HEK293 (cell line): ENCODE results near the gene LRRC4C.
"Not testable (repeated sequence)": the region's sequence is repeated elsewhere in the genome, so short reads cannot be mapped to it uniquely, and the experiment has no call there.

Source experiments
- CTCF ChIA-PET: fragments of 350-600 bp; formaldehyde crosslinking; extraction: SDS; loops from one replicate; lab custom pipeline; 2021; ENCODE audit warnings: antibody characterized with exemption; lab: Yijun Ruan, JAX
- POLR2A ChIA-PET: fragments of 300-600 bp; formaldehyde crosslinking; extraction: SDS; loops from one replicate; lab custom pipeline; 2020; ENCODE audit warnings: antibody characterized with exemption, inconsistent platforms; lab: Yijun Ruan, JAX
- H3K27ac ChIP-seq: fragments of 200-500 bp; sonication (Bioruptor generic); 2 replicates; pipeline ENCODE4 v1.5.1; 2014; ENCODE audit warnings: low read depth, low read length, control low read depth, inconsistent platforms; ENCODE audit errors: extremely low read depth
- H3K36me3 ChIP-seq, 2 experiments: fragments of 200-500 bp in 1 of 2; sonication (Bioruptor generic) in 1 of 2; 1 replicate in 1 of 2; 2 replicates in 1 of 2; pipeline ENCODE4 v1.5.1; 2014 to 2017; ENCODE audit warnings: inconsistent platforms in 2 of 2, low read length in 2 of 2; ENCODE audit not compliant: control insufficient read depth in 2 of 2, insufficient read depth in 1 of 2
- H3K4me1 ChIP-seq: fragments of 200-500 bp; sonication (Bioruptor generic); 2 replicates; pipeline ENCODE4 v1.5.1; 2014; ENCODE audit warnings: mild to moderate bottlenecking, low read length, inconsistent platforms; ENCODE audit not compliant: control insufficient read depth, insufficient read depth
- H3K4me3 ChIP-seq: 2 replicates; pipeline ENCODE4 v1.5.1; 2011; ENCODE audit warnings: low read depth, mild to moderate bottlenecking, control low read depth, low read length, moderate library complexity
- H3K9me3 ChIP-seq: fragments of 200-500 bp; sonication (Bioruptor generic); 2 replicates; pipeline ENCODE4 v1.5.1; 2014; ENCODE audit warnings: low read depth, low read length, inconsistent platforms; ENCODE audit not compliant: control insufficient read depth, insufficient read depth
- GLI2 ChIP-seq: fragments of 450-650 bp; formaldehyde crosslinking; IDR thresholded peaks from 2 replicates; pipeline ENCODE4; 2017; ENCODE audit warnings: missing biosample characterization, missing genetic modification characterization, low read depth, borderline replicate concordance
- KLF9 ChIP-seq: fragments of 450-650 bp; formaldehyde crosslinking; IDR thresholded peaks from 2 replicates; pipeline ENCODE4 v1.5.1; 2016; ENCODE audit warnings: missing biosample characterization, missing genetic modification characterization, low read depth
- OVOL3 ChIP-seq: fragments of 450-650 bp; formaldehyde crosslinking; IDR thresholded peaks from 2 replicates; pipeline ENCODE4 v1.5.1; 2016; ENCODE audit warnings: missing biosample characterization, missing genetic modification characterization
- PRDM1 ChIP-seq: fragments of 450-650 bp; formaldehyde crosslinking; IDR thresholded peaks from 2 replicates; pipeline ENCODE4; 2016; ENCODE audit warnings: missing biosample characterization, missing genetic modification characterization
- SETDB1 ChIP-seq: IDR thresholded peaks from one replicate; pipeline ENCODE4 v1.6.1; 2017; ENCODE audit warnings: mild to moderate bottlenecking, low read length, moderate library complexity, mixed read lengths; ENCODE audit not compliant: insufficient read length
- WT1 ChIP-seq: fragments of 450-650 bp; formaldehyde crosslinking; IDR thresholded peaks from 2 replicates; pipeline ENCODE4 v1.5.1; 2016; ENCODE audit warnings: missing biosample characterization, missing genetic modification characterization
- ZNF174 ChIP-seq: fragments of 450-650 bp; formaldehyde crosslinking; IDR thresholded peaks from 2 replicates; pipeline ENCODE4 v1.5.0; 2017; ENCODE audit warnings: missing biosample characterization, mild to moderate bottlenecking, missing genetic modification characterization
- ZNF2 ChIP-seq: fragments of 450-650 bp; formaldehyde crosslinking; IDR thresholded peaks from 2 replicates; pipeline ENCODE4 v1.5.1; 2016; ENCODE audit warnings: missing biosample characterization, missing genetic modification characterization
- ZNF274 ChIP-seq, 2 experiments: fragments of 200-500 bp in 1 of 2; fragments of 450-650 bp in 1 of 2; sonication (Bioruptor generic) in 1 of 2; formaldehyde crosslinking in 1 of 2; IDR thresholded peaks; 2 replicates each; pipeline versions ENCODE4 v1.5.1 to v1.6.1; 2014 to 2016; ENCODE audit warnings: borderline replicate concordance in 1 of 2, inconsistent platforms in 1 of 2, low read length in 1 of 2, missing biosample characterization in 1 of 2, missing genetic modification characterization in 1 of 2
- ZNF341 ChIP-seq: fragments of 450-650 bp; formaldehyde crosslinking; IDR thresholded peaks from 2 replicates; pipeline ENCODE4; 2016; ENCODE audit warnings: low read depth, missing biosample characterization, missing genetic modification characterization
- ZNF37A ChIP-seq: fragments of 450-650 bp; IDR thresholded peaks from 2 replicates; pipeline ENCODE4 v1.5.1; 2018; ENCODE audit warnings: missing biosample characterization, missing genetic modification characterization
- ZNF423 ChIP-seq: fragments of 450-650 bp; formaldehyde crosslinking; IDR thresholded peaks from 2 replicates; pipeline ENCODE4 v1.5.1; 2016; ENCODE audit warnings: missing biosample characterization, missing genetic modification characterization
- ZNF433 ChIP-seq: fragments of 450-650 bp; formaldehyde crosslinking; IDR thresholded peaks from 2 replicates; pipeline ENCODE4 v1.5.1; 2016; ENCODE audit warnings: missing biosample characterization, missing genetic modification characterization, low read depth
- ZNF558 ChIP-seq: fragments of 450-650 bp; formaldehyde crosslinking; IDR thresholded peaks from 2 replicates; pipeline ENCODE4 v1.5.1; 2016; ENCODE audit warnings: missing biosample characterization, missing genetic modification characterization
- ZNF600 ChIP-seq: fragments of 450-650 bp; formaldehyde crosslinking; IDR thresholded peaks from 2 replicates; pipeline ENCODE4 v1.5.1; 2016; ENCODE audit warnings: missing biosample characterization, missing genetic modification characterization
- ZNF621 ChIP-seq: fragments of 450-650 bp; formaldehyde crosslinking; IDR thresholded peaks from 2 replicates; pipeline ENCODE4 v1.5.1; 2017; ENCODE audit warnings: missing biosample characterization, missing genetic modification characterization
- ZNF626 ChIP-seq: fragments of 450-650 bp; sonication (Bioruptor Pico); formaldehyde crosslinking; IDR thresholded peaks from 2 replicates; pipeline ENCODE4 v1.5.1; 2018; ENCODE audit warnings: missing biosample characterization, missing genetic modification characterization, inconsistent platforms
- ZNF654 ChIP-seq: fragments of 450-650 bp; formaldehyde crosslinking; IDR thresholded peaks from 2 replicates; pipeline ENCODE4 v1.5.1; 2016; ENCODE audit warnings: low read depth, missing biosample characterization, missing genetic modification characterization
- ZNF768 ChIP-seq: fragments of 450-650 bp; formaldehyde crosslinking; IDR thresholded peaks from 2 replicates; pipeline ENCODE4 v1.5.1; 2018; ENCODE audit warnings: missing biosample characterization, mild to moderate bottlenecking, missing genetic modification characterization
- ZNF776 ChIP-seq: fragments of 450-650 bp; formaldehyde crosslinking; IDR thresholded peaks from 2 replicates; pipeline ENCODE4 v1.5.0; 2017; ENCODE audit warnings: missing biosample characterization, missing genetic modification characterization, borderline replicate concordance
- ZNF777 ChIP-seq: fragments of 450-650 bp; formaldehyde crosslinking; IDR thresholded peaks from 2 replicates; pipeline ENCODE4 v1.5.1; 2017; ENCODE audit warnings: missing biosample characterization, missing genetic modification characterization, borderline replicate concordance
- ZNF791 ChIP-seq: fragments of 450-650 bp; formaldehyde crosslinking; IDR thresholded peaks from 2 replicates; pipeline ENCODE4 v1.5.1; 2016; ENCODE audit warnings: missing biosample characterization, missing genetic modification characterization
- TF ChIP-seq, protein P1 (sequence below): fragments of 450-650 bp; formaldehyde crosslinking; IDR thresholded peaks from 2 replicates; pipeline ENCODE4 v1.5.1; 2017; ENCODE audit warnings: missing biosample characterization, missing genetic modification characterization
- TF ChIP-seq, protein P2 (sequence below): fragments of 450-650 bp; formaldehyde crosslinking; conservative IDR thresholded peaks from 2 replicates; pipeline ENCODE4 v1.5.1; 2016; ENCODE audit warnings: low read depth, missing biosample characterization, missing genetic modification characterization
- TF ChIP-seq, protein P3 (sequence below): sonication (generic); formaldehyde crosslinking; IDR thresholded peaks from 2 replicates; pipeline ENCODE4 v1.8.1; 2022; ENCODE audit warnings: mild to moderate bottlenecking, moderate library complexity, missing genetic modification reagents
- TF ChIP-seq, protein P4 (sequence below): fragments of 450-650 bp; formaldehyde crosslinking; IDR thresholded peaks from 2 replicates; pipeline ENCODE4 v1.5.1; 2016; ENCODE audit warnings: missing biosample characterization, missing genetic modification characterization, borderline replicate concordance

The LRRC4C gene

GRCh38 chr11:40867991-40868632 is 591.3 kb downstream of the LRRC4C start (continued):
- TF ChIP-seq, protein P1, sequence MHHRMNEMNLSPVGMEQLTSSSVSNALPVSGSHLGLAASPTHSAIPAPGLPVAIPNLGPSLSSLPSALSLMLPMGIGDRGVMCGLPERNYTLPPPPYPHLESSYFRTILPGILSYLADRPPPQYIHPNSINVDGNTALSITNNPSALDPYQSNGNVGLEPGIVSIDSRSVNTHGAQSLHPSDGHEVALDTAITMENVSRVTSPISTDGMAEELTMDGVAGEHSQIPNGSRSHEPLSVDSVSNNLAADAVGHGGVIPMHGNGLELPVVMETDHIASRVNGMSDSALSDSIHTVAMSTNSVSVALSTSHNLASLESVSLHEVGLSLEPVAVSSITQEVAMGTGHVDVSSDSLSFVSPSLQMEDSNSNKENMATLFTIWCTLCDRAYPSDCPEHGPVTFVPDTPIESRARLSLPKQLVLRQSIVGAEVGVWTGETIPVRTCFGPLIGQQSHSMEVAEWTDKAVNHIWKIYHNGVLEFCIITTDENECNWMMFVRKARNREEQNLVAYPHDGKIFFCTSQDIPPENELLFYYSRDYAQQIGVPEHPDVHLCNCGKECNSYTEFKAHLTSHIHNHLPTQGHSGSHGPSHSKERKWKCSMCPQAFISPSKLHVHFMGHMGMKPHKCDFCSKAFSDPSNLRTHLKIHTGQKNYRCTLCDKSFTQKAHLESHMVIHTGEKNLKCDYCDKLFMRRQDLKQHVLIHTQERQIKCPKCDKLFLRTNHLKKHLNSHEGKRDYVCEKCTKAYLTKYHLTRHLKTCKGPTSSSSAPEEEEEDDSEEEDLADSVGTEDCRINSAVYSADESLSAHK (tag by site-specific recombination), result no peak
- TF ChIP-seq, protein P2, sequence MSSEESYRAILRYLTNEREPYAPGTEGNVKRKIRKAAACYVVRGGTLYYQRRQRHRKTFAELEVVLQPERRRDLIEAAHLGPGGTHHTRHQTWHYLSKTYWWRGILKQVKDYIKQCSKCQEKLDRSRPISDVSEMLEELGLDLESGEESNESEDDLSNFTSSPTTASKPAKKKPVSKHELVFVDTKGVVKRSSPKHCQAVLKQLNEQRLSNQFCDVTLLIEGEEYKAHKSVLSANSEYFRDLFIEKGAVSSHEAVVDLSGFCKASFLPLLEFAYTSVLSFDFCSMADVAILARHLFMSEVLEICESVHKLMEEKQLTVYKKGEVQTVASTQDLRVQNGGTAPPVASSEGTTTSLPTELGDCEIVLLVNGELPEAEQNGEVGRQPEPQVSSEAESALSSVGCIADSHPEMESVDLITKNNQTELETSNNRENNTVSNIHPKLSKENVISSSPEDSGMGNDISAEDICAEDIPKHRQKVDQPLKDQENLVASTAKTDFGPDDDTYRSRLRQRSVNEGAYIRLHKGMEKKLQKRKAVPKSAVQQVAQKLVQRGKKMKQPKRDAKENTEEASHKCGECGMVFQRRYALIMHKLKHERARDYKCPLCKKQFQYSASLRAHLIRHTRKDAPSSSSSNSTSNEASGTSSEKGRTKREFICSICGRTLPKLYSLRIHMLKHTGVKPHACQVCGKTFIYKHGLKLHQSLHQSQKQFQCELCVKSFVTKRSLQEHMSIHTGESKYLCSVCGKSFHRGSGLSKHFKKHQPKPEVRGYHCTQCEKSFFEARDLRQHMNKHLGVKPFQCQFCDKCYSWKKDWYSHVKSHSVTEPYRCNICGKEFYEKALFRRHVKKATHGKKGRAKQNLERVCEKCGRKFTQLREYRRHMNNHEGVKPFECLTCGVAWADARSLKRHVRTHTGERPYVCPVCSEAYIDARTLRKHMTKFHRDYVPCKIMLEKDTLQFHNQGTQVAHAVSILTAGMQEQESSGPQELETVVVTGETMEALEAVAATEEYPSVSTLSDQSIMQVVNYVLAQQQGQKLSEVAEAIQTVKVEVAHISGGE (tag by site-specific recombination), result no peak
- no peak for TF ChIP-seq ZNF37A
- TF ChIP-seq ZNF600, result no peak
- TF ChIP-seq ZNF626, result no peak
- TF ChIP-seq ZNF274 (IDR thresholded peaks at IDR 0.05; ENCODE audit: low read length), result no peak
- TF ChIP-seq ZNF274 (tag by site-specific recombination; IDR thresholded peaks at IDR 0.05; ENCODE audit: borderline replicate concordance), result no peak
- no peak for TF ChIP-seq SETDB1
- TF ChIP-seq ZNF776 (tag by site-specific recombination), result no peak
- no peak for TF ChIP-seq ZNF621 (tag by site-specific recombination)
- TF ChIP-seq ZNF654 (tag by site-specific recombination), result no peak
- TF ChIP-seq ZNF174, result no peak
- TF ChIP-seq ZNF423 (tag by site-specific recombination), result no peak
- TF ChIP-seq, protein P3, sequence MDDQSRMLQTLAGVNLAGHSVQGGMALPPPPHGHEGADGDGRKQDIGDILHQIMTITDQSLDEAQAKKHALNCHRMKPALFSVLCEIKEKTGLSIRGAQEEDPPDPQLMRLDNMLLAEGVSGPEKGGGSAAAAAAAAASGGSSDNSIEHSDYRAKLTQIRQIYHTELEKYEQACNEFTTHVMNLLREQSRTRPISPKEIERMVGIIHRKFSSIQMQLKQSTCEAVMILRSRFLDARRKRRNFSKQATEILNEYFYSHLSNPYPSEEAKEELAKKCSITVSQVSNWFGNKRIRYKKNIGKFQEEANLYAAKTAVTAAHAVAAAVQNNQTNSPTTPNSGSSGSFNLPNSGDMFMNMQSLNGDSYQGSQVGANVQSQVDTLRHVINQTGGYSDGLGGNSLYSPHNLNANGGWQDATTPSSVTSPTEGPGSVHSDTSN, result no peak
- no peak for TF ChIP-seq ZNF777
- TF ChIP-seq, all 188 proteins: peak for 0

GRCh38 chr11:40857754-40858153 is 601.7 kb downstream of the LRRC4C start:
- POLR2A ChIA-PET, H3K27ac ChIP-seq: not testable (repeated sequence)
- TF ChIP-seq PRDM1 (tag by site-specific recombination), result peak; percentile 90
- TF ChIP-seq, all 188 proteins: peak for 1; not testable (repeated sequence) for 187
- CTCF ChIA-PET, H3K4me3 ChIP-seq, H3K4me1 ChIP-seq, H3K9me3 ChIP-seq, H3K36me3 ChIP-seq: not testable (repeated sequence)

DNA sequence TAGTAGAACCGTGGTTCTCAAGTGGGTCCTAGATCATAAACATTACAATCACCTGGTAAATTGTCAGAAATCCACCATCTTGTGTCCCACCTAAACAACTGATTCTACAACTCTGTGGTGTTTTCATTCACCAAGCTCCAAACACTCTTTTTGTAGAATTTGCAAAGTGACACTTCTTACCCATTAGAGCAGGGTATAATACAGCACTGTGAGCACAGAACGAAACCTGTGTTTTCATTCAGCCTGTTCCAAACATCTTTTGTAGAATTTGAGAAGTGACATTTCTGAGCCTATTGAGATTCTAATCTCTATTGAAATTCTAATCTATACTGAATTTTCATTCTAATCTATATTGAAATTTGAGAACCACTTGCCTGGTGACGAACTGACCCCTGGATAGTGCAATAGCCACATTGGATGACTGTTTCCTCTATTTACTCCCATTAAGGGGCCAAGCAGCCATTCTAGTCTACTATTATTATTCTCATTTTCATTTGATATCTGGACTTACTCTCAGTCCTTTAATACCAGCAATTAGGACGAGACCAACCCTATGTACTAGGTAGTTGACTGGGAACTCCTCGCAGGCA is 616.6 kb downstream of the LRRC4C start:
- H3K9me3 ChIP-seq, result no peaks in the 10 kb centered on the region
- no peaks in the 10 kb centered on the region for H3K36me3 ChIP-seq
- CTCF ChIA-PET, result no interaction called here
- no peaks in the 10 kb centered on the region for H3K4me1 ChIP-seq
- H3K27ac ChIP-seq, result no peak overlapping the region
- POLR2A ChIA-PET, result no interaction called here
- H3K4me3 ChIP-seq, result no peak overlapping the region
- TF ChIP-seq WT1 (no peak), KLF9 (tag by site-specific recombination) (no peak), ZNF558 (no peak), OVOL3 (tag by site-specific recombination) (no peak), ZNF768 (no peak), GLI2 (tag by site-specific recombination) (no peak), ZNF433 (no peak), ZNF341 (tag by site-specific recombination) (no peak), ZNF2 (tag by site-specific recombination) (no peak), ZNF791 (tag by site-specific recombination) (no peak)
- TF ChIP-seq, protein P4, sequence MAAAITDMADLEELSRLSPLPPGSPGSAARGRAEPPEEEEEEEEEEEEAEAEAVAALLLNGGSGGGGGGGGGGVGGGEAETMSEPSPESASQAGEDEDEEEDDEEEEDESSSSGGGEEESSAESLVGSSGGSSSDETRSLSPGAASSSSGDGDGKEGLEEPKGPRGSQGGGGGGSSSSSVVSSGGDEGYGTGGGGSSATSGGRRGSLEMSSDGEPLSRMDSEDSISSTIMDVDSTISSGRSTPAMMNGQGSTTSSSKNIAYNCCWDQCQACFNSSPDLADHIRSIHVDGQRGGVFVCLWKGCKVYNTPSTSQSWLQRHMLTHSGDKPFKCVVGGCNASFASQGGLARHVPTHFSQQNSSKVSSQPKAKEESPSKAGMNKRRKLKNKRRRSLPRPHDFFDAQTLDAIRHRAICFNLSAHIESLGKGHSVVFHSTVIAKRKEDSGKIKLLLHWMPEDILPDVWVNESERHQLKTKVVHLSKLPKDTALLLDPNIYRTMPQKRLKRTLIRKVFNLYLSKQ (tag by site-specific recombination), result no peak
